HL-60 (cell line): ENCODE results near the gene CPLX3.

Source experiments
- DNase-seq, 2 experiments: peaks; one replicate each; pipeline ENCODE4 v3.0.0-alpha.2; 2010 to 2020; ENCODE audit warnings: low read depth in 1 of 2, low spot score in 1 of 2
- H3K27ac ChIP-seq: fragments of 250-450 bp; sonication (Bioruptor Pico); replicated peaks from 2 replicates; pipeline ENCODE4 v1.5.1; 2020; ENCODE audit warnings: mild to moderate bottlenecking, moderate library complexity
- H3K27me3 ChIP-seq: fragments of 250-450 bp; sonication (Bioruptor Pico); 2 replicates; pipeline ENCODE4 v1.5.1; 2021; ENCODE audit warnings: mild to moderate bottlenecking, moderate library complexity; ENCODE audit not compliant: insufficient read depth, poor library complexity, severe bottlenecking
- H3K4me3 ChIP-seq: replicated peaks from 2 replicates; pipeline ENCODE4 v1.5.1; 2011; ENCODE audit warnings: mild to moderate bottlenecking, control low read depth, low read length; ENCODE audit not compliant: insufficient read depth
- CTCF ChIP-seq: IDR thresholded peaks from one replicate; pipeline ENCODE4 v1.5.1; 2011; ENCODE audit warnings: low read length, control low read depth, inconsistent platforms; ENCODE audit not compliant: insufficient read depth
- GABPA ChIP-seq: IDR thresholded peaks from 2 replicates; pipeline ENCODE4 v1.6.1; 2012; ENCODE audit warnings: low read depth
- POLR2AphosphoS5 ChIP-seq: IDR thresholded peaks from 2 replicates; pipeline ENCODE4 v1.6.1; 2012; ENCODE audit warnings: low read depth
- REST ChIP-seq: IDR thresholded peaks from 2 replicates; pipeline ENCODE4 v1.6.1; 2012; ENCODE audit warnings: low read depth; ENCODE audit not compliant: insufficient replicate concordance
- SPI1 ChIP-seq: IDR thresholded peaks from 2 replicates; pipeline ENCODE4 v1.6.1; 2012; ENCODE audit warnings: low read depth, mild to moderate bottlenecking, borderline replicate concordance

CPLX3 gene

DNA sequence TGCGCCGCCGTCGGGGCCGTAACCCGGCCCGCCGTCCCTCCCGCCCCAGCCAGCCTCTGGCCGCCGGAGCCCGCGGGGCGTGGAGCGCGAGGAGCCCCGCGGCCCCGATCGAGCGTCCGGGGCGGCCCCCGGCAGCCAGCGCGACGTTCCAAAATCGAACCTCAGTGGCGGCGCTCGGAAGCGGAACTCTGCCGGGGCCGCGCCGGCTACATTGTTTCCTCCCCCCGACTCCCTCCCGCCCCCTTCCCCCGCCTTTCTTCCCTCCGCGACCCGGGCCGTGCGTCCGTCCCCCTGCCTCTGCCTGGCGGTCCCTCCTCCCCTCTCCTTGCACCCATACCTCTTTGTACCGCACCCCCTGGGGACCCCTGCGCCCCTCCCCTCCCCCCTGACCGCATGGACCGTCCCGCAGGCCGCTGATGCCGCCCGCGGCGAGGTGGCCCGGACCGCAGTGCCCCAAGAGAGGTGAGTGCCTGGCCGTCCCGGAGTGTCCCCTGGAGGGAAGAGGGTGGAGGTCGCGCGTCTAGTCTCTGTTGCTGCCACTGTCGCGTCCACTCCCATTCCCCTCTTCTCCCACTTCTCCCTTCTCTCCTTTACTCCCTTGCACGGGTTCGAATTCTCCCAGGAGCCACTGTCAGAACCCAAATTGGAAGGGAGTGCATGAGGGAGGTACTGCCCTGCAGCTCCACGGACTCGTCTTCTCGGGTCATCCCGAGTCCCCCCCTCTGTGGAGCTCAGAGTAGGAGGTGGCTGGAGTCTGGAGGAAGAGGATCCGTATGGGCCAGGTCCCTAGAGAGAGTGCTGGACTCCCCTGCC lies 44.0 kb upstream of the CPLX3 start:
- H3K27ac ChIP-seq, result peak overlapping the region; percentile 90
- peak; percentile 43 to 56 for DNase-seq
- TF ChIP-seq SPI1 (peak; percentile 6; the same call in 1 of the 2 replicates), POLR2AphosphoS5 (no peak; the same call in 1 of the 2 replicates), CTCF (no peak)
- no peaks in the 10 kb centered on the region for H3K27me3 ChIP-seq
- H3K4me3 ChIP-seq, result peak overlapping the region; percentile 85

DNA sequence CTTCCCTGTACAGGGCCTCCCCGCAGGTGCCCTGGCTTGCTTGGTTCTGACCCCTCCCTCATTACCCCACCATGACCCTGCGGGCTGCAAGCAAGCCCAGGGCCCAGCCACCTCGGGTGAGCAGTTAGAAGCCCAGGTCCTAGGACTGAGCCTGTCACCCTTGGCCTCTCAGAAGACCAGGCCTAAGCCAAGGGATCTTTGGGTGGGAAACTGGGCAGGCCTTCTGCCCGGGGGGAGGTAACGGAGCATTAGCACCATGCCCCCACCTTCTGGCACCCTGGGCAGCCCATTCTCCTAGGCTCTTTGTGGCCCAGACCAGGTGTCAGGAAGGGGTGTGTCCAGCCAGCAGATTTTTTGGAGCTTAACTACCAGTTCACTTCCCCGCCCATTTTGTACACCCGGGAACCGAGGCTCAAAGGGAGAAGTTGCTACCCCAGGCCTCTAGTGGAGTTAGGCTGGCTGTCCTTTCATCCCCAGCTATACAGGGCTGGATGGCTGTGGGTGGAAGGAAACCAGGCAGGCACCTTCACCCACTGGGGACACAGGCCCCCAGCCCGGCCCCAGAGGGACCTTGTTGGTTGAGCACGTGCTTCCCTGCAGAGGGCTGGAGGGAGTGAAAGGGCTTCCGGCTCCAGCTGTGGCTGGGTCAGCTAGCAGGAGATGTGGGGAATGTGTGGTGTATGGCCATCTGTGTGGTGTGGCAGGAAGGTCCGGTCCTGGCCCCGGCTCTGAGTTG lies 43.2 kb upstream of the CPLX3 start:
- no peak for TF ChIP-seq REST
- no peak for TF ChIP-seq GABPA
- peak; percentile 51; the same call in 1 of the 2 replicates for TF ChIP-seq SPI1
- TF ChIP-seq POLR2AphosphoS5, result peak; percentile 44; the same call in 1 of the 2 replicates
- TF ChIP-seq CTCF, result no peak
- Histone ChIP-seq H3K27me3 (no peaks in the 10 kb centered on the region), H3K4me3 (peak overlapping the region; percentile 85), H3K27ac (peak overlapping the region; percentile 90)
- DNase-seq, result peak; percentile 83 to 91

DNA sequence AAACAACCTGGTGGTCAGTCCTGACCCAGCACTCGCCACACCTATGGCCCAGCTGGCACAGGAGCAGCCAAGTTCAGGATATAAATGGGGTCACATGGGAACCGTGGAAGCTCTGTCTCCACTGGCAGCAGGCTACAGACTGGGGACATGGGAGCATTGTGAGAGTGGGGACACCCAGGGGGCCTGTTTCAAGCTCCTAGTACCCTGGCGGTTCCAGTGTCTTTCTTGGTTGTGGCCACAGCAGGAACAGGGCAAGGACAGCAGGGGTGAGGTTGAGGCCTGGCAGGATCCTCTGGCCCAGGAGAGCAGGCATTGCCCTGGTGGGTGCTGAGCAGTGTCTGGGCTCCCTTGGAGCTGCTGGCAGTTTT lies 42.6 kb upstream of the CPLX3 start:
- Histone ChIP-seq H3K4me3 (peak overlapping the region; percentile 85), H3K27ac (peak overlapping the region; percentile 90), H3K27me3 (no peaks in the 10 kb centered on the region)
- TF ChIP-seq REST (no peak), GABPA (no peak), CTCF (no peak), POLR2AphosphoS5 (no peak), SPI1 (no peak)
- DNase-seq, result peak in 1 of 2 experiments; percentile 29
